NOMO-1 treated with DMSO at 0.1 percent for 48 hours (cell line): ENCODE data around the gene STPG2.
"Not testable (repeated sequence)": the region's sequence is repeated elsewhere in the genome, so short reads cannot be mapped to it uniquely, and the experiment has no call there.

Experiments used
- DNase-seq: peaks from one replicate; lab custom pipeline; 2025; ENCODE audit not compliant: unreplicated experiment; lab: John Stamatoyannopoulos, UW

STPG2 gene

GRCh38 chr4:97952763-97953162 is 190.5 kb downstream of the STPG2 start:
- DNase-seq: no peak

DNA sequence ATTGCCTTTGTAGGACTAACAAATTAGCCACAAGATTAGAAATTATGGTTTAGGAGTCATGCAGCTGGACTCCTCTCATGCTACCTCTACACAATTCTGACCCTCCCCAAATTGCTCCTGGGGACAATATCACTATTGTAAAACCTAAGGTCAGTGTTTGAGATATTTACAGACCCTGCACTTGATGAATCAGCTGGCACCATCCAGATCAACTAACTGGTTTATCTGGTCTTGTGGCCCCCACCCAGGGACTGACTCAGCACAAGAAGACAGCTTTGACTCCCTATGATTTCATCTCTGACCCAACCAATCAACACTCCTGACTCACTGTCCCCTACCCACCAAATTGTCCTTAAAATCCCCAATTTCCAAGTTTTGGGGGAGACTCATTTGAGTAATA is 192.4 kb downstream of the STPG2 start:
- no peak for DNase-seq

- DNase-seq: no peak
Observed at GRCh38 chr4:97942951-97943350, 200.3 kb downstream of the STPG2 start.

GRCh38 chr4:97942137-97942536 is 201.1 kb downstream of the STPG2 start:
- DNase-seq: no peak

GRCh38 chr4:97938141-97938540 is 205.1 kb downstream of the STPG2 start:
- no peak for DNase-seq

DNA sequence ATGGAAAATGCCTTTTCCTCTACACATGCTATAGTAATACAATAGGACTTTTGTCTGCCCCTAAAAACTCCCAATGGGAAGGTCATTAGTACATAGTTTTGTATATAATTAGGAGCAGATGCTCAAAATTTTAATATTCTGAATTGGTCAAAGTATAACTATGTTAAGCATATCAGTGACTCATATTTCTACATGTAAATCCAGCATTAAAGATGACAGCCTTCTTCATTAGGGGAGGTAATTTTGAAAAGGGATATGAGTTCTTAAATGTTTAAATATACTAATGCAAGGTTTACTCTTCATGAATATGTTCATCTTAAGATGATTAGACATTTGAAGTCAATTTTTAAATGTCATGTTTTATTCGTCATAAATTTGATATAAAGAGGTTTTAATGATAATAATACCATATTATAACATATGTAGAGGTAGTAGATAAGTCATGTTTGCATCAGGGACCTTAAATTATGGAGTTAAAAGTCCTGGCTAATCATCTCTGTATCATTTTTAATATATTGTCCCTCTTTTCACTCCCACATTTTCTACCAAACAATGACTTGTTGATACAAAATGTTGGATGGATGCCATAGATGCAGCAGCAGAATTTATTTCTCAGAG is 218.8 kb downstream of the STPG2 start:
- DNase-seq: no peak

GRCh38 chr4:97923096-97923495 is 220.2 kb downstream of the STPG2 start:
- no peak for DNase-seq

DNA sequence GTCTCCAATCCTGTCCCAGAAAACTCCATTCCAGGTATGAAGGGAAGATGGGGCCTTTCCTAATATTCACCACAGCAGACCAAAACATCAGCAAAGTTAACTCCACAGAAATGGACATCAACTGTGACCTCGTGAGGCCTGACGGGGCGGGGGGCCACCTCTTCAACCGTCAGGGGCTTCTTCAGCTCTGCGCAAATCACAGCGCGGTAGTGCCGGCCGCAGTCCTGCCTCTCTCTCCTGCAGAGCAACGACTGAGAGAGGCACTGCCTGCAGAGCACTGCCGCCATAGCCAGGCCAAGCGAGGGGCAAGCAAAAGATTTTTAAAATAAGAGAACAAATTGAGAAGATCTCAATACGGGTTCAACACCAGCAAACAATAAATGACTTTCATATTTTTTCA is 226.2 kb downstream of the STPG2 start:
- DNase-seq: no peak

- DNase-seq: no peak
Observed at GRCh38 chr4:97912156-97912555, 231.1 kb downstream of the STPG2 start.

DNA sequence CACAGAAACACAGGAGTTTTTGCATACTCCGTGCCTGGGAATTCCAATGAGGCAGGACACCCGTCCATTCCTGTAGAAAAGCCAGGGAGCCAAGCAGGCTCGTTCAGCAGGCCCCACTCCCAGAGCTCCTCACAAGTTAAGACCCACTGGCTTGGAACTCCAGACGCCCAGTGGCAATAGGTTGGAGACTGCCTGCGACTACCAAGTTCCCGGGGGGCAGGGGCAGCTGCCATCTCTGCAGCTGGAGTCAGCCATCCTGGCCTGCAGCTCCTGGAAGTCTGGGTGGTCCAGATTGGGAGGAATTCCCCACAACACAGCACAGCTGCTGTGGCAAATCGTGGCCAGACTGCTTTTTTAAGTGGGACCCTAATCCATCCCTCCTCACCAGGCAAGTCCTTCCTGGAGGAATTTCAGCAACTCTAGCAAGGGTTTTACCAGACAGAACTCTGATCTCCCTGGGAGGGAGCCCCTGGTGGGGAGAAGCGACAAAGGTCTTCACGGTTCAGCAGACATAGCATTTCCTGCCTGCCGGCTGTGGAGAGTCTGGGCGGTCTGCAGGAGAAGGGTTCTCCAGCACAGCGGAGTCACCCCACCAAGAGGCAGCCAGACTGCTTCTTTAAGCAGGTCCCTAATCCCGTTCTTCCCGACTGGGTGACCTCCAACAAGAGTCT is 231.9 kb downstream of the STPG2 start:
- no peak for DNase-seq

DNA sequence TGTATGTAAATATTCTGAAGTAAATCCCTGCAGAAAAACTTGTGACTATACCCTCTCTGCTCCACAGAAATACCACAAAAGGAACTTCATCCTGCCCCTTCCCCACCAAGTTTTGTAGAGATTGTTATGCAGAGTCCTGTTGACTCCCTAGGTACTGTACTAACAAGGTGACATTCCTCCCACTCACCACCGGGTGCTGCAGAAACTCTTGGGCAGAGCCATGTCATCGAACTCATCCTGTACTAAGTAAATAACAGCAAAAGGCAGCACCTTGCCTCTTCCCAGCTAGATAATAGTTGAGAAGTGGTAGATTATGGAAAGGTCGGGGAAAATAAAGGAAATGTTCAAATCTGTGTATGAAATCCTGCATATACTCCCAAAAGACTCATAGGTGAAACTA is 233.3 kb downstream of the STPG2 start:
- no peak for DNase-seq

DNA sequence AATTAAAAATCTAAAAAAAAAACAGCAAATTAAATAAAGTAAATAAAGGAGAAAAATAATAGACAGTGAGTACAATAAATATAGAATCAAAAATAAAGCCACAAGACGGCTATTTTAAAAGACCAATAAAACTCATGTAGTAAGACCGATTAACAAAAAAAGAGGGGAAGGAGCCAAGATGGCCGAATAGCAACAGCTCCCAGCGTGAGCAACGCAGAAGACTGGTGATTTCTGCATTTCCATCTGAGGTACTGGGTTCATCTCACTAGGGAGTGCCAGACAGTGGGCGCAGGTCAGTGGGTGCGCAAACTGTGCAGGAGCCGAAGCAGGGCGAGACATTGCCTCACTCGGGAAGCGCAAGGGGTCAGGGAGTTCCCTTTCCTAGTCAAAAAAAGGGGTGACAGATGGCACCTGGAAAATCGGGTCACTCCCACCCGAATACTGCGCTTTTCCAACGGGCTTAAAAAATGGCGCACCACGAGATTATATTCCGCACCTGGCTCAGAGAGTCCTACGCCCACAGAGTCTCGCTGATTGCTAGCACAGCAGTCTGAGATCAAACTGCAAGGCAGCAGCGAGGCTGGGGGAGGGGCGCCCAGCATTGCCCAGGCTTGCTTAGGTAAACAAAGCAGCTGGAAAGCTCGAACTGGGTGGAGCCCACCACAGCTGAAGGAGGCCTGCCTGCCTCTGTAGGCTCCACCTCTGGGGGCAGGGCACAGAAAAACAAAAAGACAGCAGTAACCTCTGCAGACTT is 239.7 kb downstream of the STPG2 start:
- DNase-seq: not testable (repeated sequence)

DNA sequence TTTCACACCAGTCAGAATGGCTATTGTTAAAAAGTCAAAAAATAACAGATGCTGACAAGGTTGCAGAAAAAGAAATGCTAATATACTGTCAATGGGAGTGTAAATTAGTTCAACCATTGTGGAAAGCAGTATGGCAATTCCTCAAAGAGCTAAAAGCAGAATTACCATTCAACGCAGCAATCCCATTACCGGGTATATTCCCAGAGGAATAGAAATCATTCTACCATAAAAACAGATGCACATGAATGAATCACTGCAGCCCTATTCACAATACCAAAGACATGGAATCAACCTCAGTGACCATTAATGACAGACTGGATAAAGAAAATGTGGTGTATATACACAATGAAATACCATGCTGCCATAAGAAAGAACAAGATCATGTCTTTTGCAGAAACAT is 243.0 kb downstream of the STPG2 start:
- no peak for DNase-seq

GRCh38 chr4:97892592-97893266 is 250.5 kb downstream of the STPG2 start:
- DNase-seq: no peak

- no peak for DNase-seq
Observed at GRCh38 chr4:97879942-97880341, 263.3 kb downstream of the STPG2 start.

- no peak for DNase-seq
Observed at GRCh38 chr4:97868097-97868496, 275.2 kb downstream of the STPG2 start.

DNA sequence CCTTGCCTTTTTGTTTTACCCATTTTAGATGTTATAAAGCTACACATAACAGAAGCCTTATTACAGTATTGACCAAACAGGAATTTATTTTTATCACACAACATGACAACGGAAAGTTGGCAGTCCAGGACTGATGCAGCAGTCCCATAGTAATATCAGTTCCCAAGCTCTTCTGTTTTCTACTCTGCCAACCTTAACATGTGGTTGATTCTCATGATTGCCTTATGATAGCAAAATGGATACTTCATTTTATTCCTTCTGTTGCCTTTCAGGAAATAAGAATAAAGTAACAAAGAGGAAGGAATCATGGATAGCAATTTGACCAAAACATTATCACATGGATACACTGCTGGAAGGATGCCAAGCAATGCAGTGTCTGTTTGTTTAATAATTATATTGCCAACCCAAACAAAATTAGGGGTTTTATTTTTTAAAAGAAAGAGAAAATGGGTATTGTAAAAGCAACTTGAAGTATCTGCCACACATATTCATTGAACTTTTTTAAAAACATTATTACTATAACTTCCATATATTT is 275.7 kb downstream of the STPG2 start:
- DNase-seq: no peak

DNA sequence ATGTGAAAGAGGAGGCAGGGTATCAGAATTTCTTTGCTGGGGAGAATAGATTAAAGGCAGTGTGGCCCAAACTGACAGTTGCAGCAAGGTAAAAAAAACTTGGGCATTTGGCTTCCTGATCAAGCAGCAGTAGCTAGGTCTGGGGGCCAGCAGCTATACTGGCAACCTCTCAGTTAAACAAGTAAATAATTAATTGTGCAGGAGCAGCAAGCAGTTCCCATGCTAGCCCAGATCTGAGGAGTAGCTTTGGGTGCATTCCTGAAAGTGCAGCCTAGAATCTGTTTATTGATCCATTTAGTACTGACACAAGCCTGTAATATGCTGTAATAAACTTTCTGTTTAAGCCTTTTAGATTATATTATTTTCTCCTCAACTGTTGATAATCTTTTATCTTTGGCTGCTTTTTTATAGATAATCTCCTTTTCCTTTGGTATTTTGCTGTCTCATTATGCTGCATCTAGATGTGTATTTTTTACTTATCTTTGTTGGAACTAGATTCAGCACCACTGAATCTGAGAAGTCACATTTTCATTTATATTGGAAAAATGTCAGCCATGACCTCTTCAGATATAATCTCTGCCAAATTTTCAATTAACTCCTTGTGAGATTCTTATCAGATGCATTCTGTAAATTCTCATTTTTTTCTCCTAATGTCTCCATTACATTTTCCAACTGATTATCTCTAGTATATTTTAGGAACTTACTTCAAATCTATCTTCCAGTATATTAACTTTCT is 276.3 kb downstream of the STPG2 start:
- no peak for DNase-seq

- DNase-seq: no peak
Observed at GRCh38 chr4:97851115-97851514, 292.2 kb downstream of the STPG2 start.

GRCh38 chr4:97845758-97846157 is 297.5 kb downstream of the STPG2 start:
- no peak for DNase-seq

GRCh38 chr4:97841512-97841911 is 301.8 kb downstream of the STPG2 start:
- no peak for DNase-seq
